Endodermal cell (in vitro differentiated cells): ENCODE measurements around the gene SRP14. TPM values are rescaled to one million over a fixed set of nuclear protein-coding genes. Genes with fewer than 3 reads are reported as not detected.
A peak's percentile ranks its signal among the peaks of the same experiment; 100 is the strongest.
"Not testable (repeated sequence)": the region's sequence is repeated elsewhere in the genome, so short reads cannot be mapped to it uniquely, and the experiment has no call there.

Experiments
- DNase-seq: peaks from one replicate; pipeline ENCODE4 v3.0.0-alpha.2; 2017
- H3K27ac ChIP-seq: 2 replicates; pipeline ENCODE4 v1.5.1; 2013; ENCODE audit warnings: mild to moderate bottlenecking, low read depth, low read length, moderate library complexity
- H3K27me3 ChIP-seq: 2 replicates; pipeline ENCODE4 v1.6.1; 2013; ENCODE audit warnings: mild to moderate bottlenecking, low read length, moderate library complexity; ENCODE audit not compliant: insufficient read depth, control insufficient read depth, poor library complexity, severe bottlenecking
- H3K36me3 ChIP-seq: 2 replicates; pipeline ENCODE4 v1.7.0; 2013; ENCODE audit warnings: mild to moderate bottlenecking, low read length, moderate library complexity; ENCODE audit not compliant: control insufficient read depth, insufficient read depth
- H3K4me1 ChIP-seq: one replicate; pipeline ENCODE4 v1.7.0; 2013; ENCODE audit warnings: low read length; ENCODE audit not compliant: control insufficient read depth, insufficient read depth
- H3K4me3 ChIP-seq: 2 replicates; pipeline ENCODE4 v1.5.1; 2013; ENCODE audit warnings: mild to moderate bottlenecking, low read length, moderate library complexity
- H3K9ac ChIP-seq: 2 replicates; pipeline ENCODE4 v1.6.1; 2013; ENCODE audit warnings: mild to moderate bottlenecking, low read length, moderate library complexity; ENCODE audit not compliant: poor library complexity, severe bottlenecking; ENCODE audit errors: extremely low read depth
- H3K9me3 ChIP-seq: 2 replicates; pipeline ENCODE4 v1.6.1; 2013; ENCODE audit warnings: mild to moderate bottlenecking, low read length, moderate library complexity; ENCODE audit not compliant: control insufficient read depth
- H3K27ac Mint-ChIP-seq: 2 replicates; pipeline ENCODE4 v1.8.0; 2020; ENCODE audit warnings: mixed read lengths
- H3K27me3 Mint-ChIP-seq: 2 replicates; pipeline ENCODE4 v1.8.0; 2021; ENCODE audit warnings: mild to moderate bottlenecking, mixed read lengths; ENCODE audit not compliant: insufficient read depth
- H3K36me3 Mint-ChIP-seq: 2 replicates; pipeline ENCODE4 v1.8.0; 2020; ENCODE audit warnings: low read depth, mixed read lengths
- H3K4me1 Mint-ChIP-seq: 2 replicates; pipeline ENCODE4 v1.8.0; 2020; ENCODE audit warnings: mixed read lengths
- H3K4me3 Mint-ChIP-seq: 2 replicates; pipeline ENCODE4 v1.8.0; 2020; ENCODE audit warnings: mild to moderate bottlenecking, moderate library complexity, mixed read lengths
- H3K9me3 Mint-ChIP-seq: 2 replicates; pipeline ENCODE4 v1.8.0; 2020; ENCODE audit warnings: mild to moderate bottlenecking, mixed read lengths
- WGBS, 2 experiments: methylation state at CpG; one replicate each; pipeline versions ENCODE4 v1.1.5 to v1.1.7; 2013; ENCODE audit warnings: missing lambda C conversion rate in 2 of 2, mixed read lengths in 1 of 2; ENCODE audit not compliant: insufficient coverage in 1 of 2, insufficient read length in 1 of 2; 5-methylcytosine and 5-hydroxymethylcytosine counted together
- total RNA-seq, 2 donors: library from RNA; stranded (reverse); fragmentation: NEBNext Ultra II Directional in 1 of 2; extraction: Animal tissue kit (Norgen Biotek cat#: 25700) in 1 of 2; gene quantifications; 2 replicates in 1 of 2; 3 replicates in 1 of 2; pipeline ENCODE4 v1.2.1, GENCODE V29; 2021
- TF ChIP-seq, protein P1 (sequence below): fragments of 200-600 bp; sonication (generic); conservative IDR thresholded peaks from 2 replicates; pipeline ENCODE4 v1.5.0; 2021; ENCODE audit warnings: antibody characterized with exemption, mild to moderate bottlenecking

The SRP14 gene
- total RNA-seq, 2 donors from 2014 or later: 237 to 293 TPM

GRCh38 chr15:40080104-40080503, 41.1 kb upstream of the SRP14 start:
- H3K27ac Mint-ChIP-seq: no peak overlapping the region
- Histone ChIP-seq H3K4me3 (no peak overlapping the region), H3K4me1 (peaks cover 3% of the 10 kb centered on the region), H3K27me3 (no peaks in the 10 kb centered on the region), H3K9ac (no peak overlapping the region), H3K36me3 (no peaks in the 10 kb centered on the region), H3K27ac (no peak overlapping the region), H3K9me3 (no peaks in the 10 kb centered on the region)
- no peak overlapping the region for H3K4me3 Mint-ChIP-seq
- TF ChIP-seq, protein P1, sequence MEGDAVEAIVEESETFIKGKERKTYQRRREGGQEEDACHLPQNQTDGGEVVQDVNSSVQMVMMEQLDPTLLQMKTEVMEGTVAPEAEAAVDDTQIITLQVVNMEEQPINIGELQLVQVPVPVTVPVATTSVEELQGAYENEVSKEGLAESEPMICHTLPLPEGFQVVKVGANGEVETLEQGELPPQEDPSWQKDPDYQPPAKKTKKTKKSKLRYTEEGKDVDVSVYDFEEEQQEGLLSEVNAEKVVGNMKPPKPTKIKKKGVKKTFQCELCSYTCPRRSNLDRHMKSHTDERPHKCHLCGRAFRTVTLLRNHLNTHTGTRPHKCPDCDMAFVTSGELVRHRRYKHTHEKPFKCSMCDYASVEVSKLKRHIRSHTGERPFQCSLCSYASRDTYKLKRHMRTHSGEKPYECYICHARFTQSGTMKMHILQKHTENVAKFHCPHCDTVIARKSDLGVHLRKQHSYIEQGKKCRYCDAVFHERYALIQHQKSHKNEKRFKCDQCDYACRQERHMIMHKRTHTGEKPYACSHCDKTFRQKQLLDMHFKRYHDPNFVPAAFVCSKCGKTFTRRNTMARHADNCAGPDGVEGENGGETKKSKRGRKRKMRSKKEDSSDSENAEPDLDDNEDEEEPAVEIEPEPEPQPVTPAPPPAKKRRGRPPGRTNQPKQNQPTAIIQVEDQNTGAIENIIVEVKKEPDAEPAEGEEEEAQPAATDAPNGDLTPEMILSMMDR: no peak
- DNase-seq: no peak
- H3K36me3 Mint-ChIP-seq: no peaks in the 10 kb centered on the region
- peaks cover 19% of the 10 kb centered on the region for H3K4me1 Mint-ChIP-seq
- WGBS, 2 experiments: 94 to 100% methylated on average over 1 of the region's 1 CpG
- no peaks in the 10 kb centered on the region for H3K9me3 Mint-ChIP-seq
- peaks cover 19% of the 10 kb centered on the region for H3K27me3 Mint-ChIP-seq

DNA sequence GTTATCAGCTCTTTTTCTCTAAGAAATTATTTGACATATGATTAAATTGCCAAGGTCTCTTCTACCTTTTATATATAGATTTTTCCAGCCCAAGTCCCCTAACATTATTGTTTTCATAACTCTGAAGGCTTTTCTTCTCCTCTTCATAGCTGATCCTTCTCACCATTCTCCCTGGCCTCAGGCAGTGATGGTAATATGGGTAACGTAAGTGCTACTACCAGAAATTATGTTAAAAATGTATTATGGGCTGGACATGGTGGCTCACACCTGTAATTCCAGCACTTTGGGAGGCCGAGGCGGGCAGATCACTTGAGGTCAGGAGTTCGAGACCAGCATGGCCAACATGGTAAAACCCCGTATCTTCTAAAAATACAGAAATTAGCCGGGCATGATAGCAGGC, 40.5 kb upstream of the SRP14 start:
- peaks cover 3% of the 10 kb centered on the region for H3K4me1 ChIP-seq
- no peak overlapping the region for H3K27ac ChIP-seq
- no peaks in the 10 kb centered on the region for H3K27me3 ChIP-seq
- H3K4me3 ChIP-seq: no peak overlapping the region
- DNase-seq: no peak
- peaks cover 17% of the 10 kb centered on the region for H3K27me3 Mint-ChIP-seq
- H3K9ac ChIP-seq: no peak overlapping the region
- H3K9me3 ChIP-seq: no peaks in the 10 kb centered on the region
- TF ChIP-seq, protein P1: no peak
- 90 to 93% methylated on average over 5 to 6 of the region's 6 CpGs for WGBS, 2 experiments
- H3K9me3 Mint-ChIP-seq: no peaks in the 10 kb centered on the region
- no peak overlapping the region for H3K27ac Mint-ChIP-seq
- no peaks in the 10 kb centered on the region for H3K36me3 Mint-ChIP-seq
- no peaks in the 10 kb centered on the region for H3K36me3 ChIP-seq
- H3K4me1 Mint-ChIP-seq: peaks cover 15% of the 10 kb centered on the region
- no peak overlapping the region for H3K4me3 Mint-ChIP-seq

GRCh38 chr15:40075298-40076044, 36.5 kb upstream of the SRP14 start:
- H3K36me3 Mint-ChIP-seq: peaks cover 6% of the 10 kb centered on the region
- Histone ChIP-seq H3K9me3 (no peaks in the 10 kb centered on the region), H3K36me3 (no peaks in the 10 kb centered on the region), H3K27ac (no peak overlapping the region), H3K4me1 (no peaks in the 10 kb centered on the region), H3K9ac (no peak overlapping the region), H3K27me3 (no peaks in the 10 kb centered on the region), H3K4me3 (no peak overlapping the region)
- 92 to 96% methylated on average over 14 to 18 of the region's 18 CpGs for WGBS, 2 experiments
- no peaks in the 10 kb centered on the region for H3K4me1 Mint-ChIP-seq
- no peak overlapping the region for H3K4me3 Mint-ChIP-seq
- TF ChIP-seq, protein P1: no peak
- DNase-seq: no peak
- H3K27ac Mint-ChIP-seq: peak overlapping the region; percentile 56
- peaks cover 2% of the 10 kb centered on the region for H3K27me3 Mint-ChIP-seq
- H3K9me3 Mint-ChIP-seq: peaks cover 5% of the 10 kb centered on the region

DNA sequence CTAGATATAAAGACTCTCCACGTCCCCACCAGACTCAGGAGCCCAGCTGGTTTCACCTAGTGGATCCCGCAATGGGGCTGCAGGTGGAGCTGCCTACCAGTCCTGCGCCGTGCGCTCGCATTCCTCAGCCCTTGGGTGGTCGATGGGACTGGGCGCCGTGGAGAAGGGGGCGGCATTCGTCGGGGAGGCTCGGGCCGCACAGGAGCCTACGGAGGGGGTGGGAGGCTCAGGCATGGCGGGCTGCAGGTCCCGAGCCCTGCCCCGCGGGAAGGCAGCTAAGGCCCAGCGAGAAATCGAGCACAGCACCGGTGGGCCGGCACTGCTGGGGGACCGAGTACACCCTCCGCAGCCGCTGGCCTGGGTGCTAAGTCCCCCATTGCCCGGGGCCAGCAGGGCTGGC, 35.7 kb upstream of the SRP14 start:
- not testable (repeated sequence) for H3K9me3 ChIP-seq, H3K9ac ChIP-seq, H3K4me1 Mint-ChIP-seq, DNase-seq, H3K4me3 ChIP-seq, H3K27me3 ChIP-seq, H3K27ac ChIP-seq, H3K4me1 ChIP-seq, H3K4me3 Mint-ChIP-seq, H3K27me3 Mint-ChIP-seq, H3K36me3 ChIP-seq, H3K27ac Mint-ChIP-seq, H3K36me3 Mint-ChIP-seq, H3K9me3 Mint-ChIP-seq
- WGBS, 2 experiments: 80 to 99% methylated on average over 1 to 15 of the region's 27 CpGs

GRCh38 chr15:40073716-40074490, 34.9 kb upstream of the SRP14 start:
- not testable (repeated sequence) for H3K9me3 ChIP-seq, H3K9ac ChIP-seq, H3K27ac ChIP-seq, H3K36me3 Mint-ChIP-seq, H3K27ac Mint-ChIP-seq, H3K4me1 ChIP-seq, H3K36me3 ChIP-seq, H3K4me1 Mint-ChIP-seq, H3K27me3 ChIP-seq, H3K4me3 ChIP-seq, DNase-seq, H3K27me3 Mint-ChIP-seq, H3K9me3 Mint-ChIP-seq, H3K4me3 Mint-ChIP-seq
- WGBS, 2 experiments: 93 to 97% methylated on average over 11 to 30 of the region's 34 CpGs
